Left kidney (tissue), 8 donors: ENCODE data around the gene ATP1A2. TPM values are rescaled to one million over a fixed set of nuclear protein-coding genes. Genes with fewer than 3 reads are reported as not detected.

Experiments
- DNase-seq: peaks from one replicate; pipeline ENCODE4 v3.0.0-alpha.2; 2013
- long read RNA-seq, 8 donors: transcript quantifications; one replicate each; lab custom pipeline, GENCODE V29; 2026
- polyA plus RNA-seq: library from polyadenylated mRNA; unstranded; fragments of 120-200 nt; gene quantifications from one replicate; pipeline ENCODE4 v1.2.1, GENCODE V29; 2013; ENCODE audit not compliant: insufficient read length

ATP1A2 gene
- polyA plus RNA-seq: 5.8 TPM
- long read RNA-seq, donor 1: 0 reads
- long read RNA-seq, donor 2: 0 reads
- long read RNA-seq, donor 3: 0 reads
- long read RNA-seq, donor 4: 0 reads
- long read RNA-seq, donor 5: 0 reads
- long read RNA-seq, donor 6: 0 reads
- long read RNA-seq, donor 7: 0 reads
- long read RNA-seq, donor 8: 0 reads

DNA sequence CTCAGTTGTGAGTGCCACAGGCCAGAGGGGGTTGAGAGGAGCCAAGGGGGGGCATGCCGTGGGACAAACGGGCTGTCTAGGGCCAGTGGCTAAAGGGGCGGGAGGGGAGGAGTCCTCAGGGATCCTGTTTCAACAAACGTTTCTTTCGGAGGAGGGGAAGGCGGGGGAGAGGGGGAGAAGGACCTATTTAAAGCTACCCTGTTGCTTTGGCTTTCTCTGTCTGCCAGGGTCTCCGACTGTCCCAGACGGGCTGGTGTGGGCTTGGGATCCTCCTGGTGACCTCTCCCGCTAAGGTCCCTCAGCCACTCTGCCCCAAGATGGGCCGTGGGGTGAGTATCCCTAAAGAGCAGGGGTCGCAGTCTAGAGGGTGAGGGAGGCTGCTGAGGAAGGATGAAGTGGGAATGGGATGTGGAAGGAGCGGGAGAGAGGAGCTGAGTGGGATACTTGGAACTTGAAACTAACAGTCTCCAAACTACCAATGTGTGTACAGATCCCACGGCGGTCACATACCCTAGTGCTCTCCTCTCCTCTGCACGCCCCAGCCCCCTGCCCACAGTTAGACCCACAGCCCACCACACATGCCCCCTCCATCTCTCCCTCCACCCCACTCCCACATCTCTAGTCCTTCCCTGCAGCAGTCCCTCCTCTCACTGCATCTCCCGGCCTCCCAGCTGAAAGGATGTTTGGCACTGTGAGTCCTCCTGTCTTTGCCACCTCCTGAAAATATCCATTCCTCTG is at the start of gene ATP1A2:
TSS of gene ATP1A2 (plus strand) at position 215 of the 738 bp plus-strand sequence. CDS start at position 318, 103 bp downstream.
- no peak for DNase-seq

DNA sequence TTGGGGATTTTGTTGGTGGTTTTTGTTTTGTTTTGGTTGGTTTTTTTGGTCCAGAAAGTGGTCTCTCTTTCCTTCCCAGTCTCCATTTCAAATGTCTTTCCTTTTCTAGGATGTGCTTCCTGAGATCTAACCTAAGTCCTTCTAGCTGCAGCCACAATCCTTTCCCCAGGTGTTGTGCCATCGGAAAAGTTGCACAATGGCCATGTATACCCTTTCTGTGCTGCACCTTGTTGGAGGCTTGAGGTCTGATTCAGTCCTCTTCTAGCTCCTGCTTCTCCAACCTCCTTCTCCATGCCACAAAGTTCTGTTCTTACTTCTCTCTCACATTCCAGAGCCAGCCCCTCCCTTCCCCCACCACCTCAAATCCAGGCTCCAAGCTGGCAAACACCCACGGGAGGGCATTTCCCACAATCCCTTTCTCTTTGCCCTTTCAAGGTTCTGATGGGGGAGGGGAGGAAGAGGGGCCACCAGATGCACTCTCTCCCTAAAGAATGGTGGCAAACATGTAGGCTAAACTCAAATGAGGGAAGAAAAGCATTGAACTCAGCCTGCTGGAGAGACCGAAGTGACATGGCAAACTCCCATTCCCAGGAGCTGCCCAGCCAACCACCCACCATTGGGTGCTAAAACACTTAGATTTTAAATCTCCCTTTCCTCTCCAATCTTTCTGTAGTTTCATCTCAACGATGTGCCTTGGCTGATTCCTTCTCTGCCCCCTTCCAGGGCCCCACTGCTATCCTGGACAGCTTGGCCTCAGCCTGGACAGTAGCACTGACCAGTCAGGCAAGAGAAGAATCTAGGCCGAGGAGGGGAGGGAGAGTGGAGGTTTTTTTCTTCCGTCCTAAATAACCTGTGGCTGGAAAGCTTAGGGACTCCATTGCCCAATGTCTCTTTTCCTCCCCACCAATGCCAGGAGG is 48.5 kb upstream of the ATP1A2 start:
- DNase-seq: no peak

DNA sequence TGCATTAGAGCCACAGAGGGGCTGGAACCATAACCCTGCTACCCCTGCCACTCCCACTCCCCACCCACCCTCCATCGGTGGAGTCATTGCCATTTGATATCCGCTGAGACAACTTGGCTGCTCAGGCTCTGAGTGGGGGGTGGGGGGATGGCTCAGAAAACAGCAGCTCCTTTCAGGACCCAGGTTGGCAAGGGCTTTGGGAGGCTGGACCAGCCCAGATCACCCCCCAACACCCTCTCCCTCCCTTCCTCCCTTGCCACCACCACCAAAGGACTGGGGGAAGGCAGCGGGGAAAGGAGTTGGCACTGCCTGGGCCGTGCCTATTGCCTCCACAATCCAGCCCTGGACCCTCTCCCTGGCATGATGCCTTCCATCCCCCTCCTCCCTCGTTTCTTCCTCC is 47.3 kb upstream of the ATP1A2 start:
- DNase-seq: no peak

DNA sequence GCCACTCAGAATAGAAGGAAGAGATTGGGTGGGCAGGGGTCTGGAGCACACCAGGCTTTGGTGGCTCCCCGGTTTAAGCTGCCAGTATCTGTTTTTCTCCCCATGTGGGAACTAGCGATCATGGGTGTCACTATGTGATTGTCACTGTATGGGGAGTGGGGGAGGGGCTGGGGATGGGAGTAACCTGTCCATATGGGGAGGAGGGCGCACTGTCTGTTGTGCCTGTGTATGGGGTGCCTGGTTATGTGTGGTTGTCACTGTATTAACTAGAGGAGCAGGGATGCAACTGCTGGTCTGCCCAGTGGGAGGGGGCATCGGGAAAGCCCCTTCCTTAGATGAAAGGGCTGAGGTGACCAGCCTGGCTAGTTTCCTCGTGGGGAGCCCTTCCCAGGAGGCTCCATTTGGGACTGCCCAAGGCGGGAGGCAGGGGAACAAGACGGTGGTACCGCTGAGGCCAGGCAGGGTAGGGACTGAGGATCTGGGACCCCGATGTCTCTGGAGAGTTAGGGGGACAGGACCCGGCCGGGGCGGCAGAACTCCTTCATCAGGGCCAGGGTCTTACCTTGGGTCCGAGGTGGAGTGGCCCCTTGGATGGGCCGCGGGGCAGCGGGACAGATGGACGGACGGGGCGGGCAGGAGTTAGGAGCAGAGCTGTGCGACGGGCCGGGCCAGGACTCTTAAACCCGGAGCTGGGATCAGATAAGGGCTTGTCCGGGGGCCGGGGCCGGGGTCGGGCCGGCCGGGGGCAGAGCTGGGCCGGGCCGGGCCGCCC is 45.9 kb upstream of the ATP1A2 start, which contains the start of gene KCNJ10:
TSS of gene KCNJ10 (minus strand) at position 701 of the 772 bp plus-strand sequence. CDS start 27,628 bp downstream, outside the sequence.
- no peak for DNase-seq

DNA sequence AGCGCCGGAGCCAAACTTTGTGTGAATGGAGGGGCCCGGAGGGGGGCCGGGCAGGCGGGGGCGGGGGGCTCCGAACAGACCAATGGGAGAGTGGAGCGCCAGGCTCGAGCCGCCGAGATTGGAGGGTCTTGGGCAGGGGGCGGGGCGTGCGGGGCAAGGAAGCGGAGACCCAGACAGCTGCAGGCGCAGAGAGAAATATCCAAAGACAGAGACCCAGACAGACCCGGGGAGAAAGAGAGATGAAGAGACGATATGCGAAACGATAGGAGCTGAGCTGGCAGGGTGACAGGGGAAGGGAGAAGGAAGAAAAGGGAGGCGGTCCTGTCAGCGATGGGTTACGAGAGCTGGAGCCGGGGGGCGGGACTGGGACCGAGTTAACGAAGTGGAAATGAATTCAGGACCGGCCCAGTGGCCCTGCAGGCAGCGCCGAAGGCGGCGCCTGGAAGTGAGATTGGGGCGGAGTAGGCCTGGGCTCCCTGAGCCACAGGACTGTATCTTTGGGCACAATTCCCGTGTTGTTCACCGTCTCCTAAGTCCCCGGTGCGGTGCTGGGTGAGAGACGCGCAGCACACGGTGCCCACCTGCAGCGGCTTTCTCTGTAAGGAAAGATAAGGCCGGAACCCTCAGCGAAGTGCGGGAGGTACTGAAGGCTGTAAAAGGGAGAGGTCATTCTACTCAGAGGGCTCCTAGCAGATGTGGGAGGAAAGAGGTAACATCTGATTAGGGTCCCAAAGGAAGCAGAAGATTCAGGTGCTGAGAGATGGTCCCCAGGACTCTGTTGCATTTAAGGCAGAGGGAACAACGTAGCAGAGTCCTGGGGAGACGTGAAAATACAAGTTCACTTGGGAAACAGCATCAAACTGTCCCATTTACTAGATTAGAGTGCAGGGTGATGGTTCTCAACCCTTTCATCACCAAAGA is 45.1 kb upstream of the ATP1A2 start:
- DNase-seq: peak; percentile 61

DNA sequence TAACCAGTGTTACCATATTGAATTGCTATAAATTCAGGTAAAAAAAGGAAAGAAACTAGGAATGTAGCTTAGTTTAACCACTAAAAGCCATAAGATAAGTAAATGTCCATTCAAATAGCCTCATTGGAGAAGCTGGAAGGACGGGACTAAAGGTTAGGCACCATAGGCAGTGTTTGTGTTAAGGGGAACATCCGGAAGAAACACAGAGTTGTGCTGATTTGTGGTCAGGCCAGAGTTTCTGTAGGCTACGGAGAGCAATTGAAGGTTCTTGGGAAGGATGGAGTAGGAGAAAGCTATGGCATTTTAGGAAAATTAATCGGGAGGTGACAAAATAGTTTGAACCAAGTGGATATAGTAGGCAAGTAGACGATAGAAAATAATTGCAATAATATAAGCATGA is 44.3 kb upstream of the ATP1A2 start:
- no peak for DNase-seq

DNA sequence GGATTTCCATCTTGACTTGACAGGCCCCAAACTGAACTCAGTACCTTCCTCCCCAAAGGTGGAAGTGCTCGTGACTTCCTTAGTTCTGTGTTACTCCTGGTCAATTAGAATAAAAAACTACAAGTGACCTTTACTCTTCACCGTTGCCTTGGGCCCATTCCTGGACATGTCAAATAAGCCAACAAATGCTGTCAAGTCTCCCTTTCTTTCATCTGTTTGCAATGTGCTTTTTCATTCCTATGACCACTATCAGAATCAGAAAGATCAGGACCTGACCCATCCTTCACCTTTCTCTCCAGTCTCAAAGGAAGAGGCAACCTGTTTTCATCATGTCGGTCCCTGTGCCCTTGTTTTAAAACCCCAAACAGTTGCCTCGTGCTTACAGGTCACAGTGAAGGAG is 40.7 kb upstream of the ATP1A2 start:
- no peak for DNase-seq

DNA sequence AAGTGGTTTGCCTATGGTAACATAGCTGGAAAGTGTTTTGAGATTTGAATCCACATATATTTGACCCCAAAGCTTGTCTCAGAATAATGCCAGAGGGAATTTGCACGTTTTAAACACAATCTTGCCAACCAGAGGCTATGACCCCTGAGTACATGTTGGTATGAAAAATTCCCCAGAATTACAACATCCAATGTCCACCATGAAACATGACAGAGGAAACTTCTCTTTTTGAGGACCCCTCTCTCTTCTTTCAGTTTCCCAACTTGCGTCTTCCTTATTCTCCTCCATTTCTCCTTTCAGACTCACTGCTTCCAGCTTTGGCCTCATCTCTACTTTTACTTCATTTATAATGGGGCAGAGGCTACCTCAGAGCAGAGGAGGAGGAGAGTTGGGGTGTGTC is 39.7 kb upstream of the ATP1A2 start:
- DNase-seq: no peak

DNA sequence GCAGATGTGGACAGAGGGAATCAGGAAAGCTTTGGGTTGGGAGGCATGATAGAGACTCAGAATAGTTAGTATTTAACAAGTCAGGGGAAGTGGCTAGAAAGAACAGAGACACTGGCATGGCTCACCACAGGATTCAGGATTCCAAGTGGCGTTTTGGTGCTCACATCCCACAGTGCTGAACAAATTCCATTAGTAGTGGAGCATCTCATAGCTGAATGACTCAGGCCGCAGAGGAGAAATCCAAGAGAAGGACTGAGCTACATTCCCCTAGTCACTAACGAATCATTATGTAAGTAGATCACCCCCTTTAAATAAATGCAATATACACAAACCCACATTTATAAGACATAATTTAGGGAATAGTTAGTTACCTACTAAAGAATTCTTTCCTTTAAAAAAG is 39.3 kb upstream of the ATP1A2 start:
- DNase-seq: no peak

DNA sequence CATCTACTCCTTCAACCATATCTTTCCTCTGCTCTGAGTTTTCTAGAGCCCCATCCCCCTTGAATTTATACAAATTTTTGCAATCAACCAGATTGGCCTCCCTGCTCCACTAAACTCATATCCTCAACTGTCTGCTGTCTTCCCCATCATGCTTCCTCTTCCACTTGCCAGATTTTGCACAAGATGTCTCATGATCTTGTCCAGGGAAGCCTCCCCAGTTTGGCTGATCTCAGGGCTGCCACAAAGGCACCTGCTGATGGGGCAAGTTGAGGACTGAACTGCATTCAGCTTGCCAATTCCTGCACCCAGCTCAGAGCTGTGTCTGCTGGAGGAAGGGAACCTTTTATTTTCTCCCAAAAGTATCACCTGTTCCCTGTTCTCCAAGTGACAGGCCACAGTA is 38.1 kb upstream of the ATP1A2 start:
- no peak for DNase-seq

DNA sequence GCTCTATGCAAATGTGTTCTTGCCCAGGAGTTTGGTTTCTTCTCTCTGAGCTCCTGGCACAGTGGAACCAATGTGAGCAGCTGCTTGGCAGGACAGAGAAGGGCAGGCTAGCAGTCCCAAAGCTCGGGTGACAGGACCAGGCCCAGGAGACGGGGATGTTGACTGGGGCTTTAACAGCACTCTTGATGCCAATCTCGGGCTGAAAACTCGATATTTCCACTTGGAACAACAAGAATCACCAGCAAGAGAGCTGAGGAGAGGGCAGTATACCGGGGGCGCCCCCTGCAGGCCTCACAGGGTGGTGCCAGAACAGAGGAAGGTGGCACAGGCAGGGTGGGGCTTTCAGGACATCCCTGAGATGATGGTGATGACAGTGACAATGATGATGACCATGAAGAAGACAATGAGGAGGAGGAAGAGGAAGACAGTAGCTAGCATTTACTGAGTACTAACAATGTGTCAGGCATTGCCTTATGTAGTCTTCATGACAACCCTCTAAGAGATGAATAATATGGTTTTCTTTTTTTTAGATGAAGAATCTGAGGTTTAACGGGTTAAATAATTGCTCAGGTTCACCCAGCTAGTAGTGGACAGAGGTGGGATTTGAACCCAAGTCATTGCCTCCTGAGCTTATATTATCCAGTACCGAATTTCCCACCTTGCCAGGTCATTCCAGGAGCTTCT is 36.9 kb upstream of the ATP1A2 start:
- DNase-seq: no peak

DNA sequence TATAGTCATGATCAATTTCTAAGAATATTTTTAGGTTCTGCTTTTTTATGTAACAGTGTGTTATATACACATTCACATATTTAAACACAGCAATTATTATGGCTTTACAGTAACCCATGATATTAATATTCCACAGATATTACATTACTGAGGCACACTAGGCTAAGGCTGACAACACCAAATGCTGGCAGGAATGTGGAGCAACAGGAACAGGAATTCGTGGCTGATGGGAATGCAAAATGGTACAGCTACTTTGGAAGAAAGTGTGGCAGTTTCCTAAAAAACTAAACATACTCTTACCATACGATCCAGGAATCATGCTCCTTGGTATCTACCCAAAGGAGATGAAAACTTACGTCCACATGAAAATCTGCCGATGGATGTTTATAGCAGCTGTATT is 36.1 kb upstream of the ATP1A2 start:
- DNase-seq: no peak

DNA sequence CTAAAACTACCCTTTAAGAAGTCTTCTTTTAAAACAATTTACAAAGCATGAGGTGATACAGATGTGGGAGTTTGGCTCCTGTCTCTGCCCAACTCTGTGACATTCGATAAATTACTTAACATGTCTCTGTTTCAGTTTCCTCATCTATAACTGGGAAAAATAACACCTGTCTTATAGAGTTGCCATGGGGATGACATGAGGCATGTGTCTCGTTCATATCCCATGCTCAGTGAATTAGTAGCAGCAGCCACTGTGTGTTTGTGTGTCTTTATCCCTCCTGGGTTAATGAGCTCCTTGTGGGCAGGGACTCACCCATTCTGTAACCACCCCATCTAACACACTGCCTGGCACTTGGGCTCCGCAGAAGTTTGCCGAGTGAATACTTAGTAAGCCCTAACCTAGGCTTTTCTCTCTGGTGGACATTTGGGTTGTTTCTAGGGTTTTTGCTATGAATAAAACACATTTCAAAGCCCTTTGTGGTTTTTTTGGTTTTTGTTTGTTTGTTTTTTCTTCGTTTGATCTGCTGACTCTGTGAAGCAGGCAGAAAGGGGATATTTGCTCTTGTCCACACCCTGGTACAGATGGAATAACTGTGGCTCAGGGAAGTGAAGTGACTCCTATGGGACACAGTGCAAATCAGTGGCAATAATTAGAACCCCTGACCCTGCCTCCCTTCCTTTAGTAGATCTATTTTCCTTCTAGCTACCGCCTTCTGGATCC is 35.0 kb upstream of the ATP1A2 start:
- no peak for DNase-seq

DNA sequence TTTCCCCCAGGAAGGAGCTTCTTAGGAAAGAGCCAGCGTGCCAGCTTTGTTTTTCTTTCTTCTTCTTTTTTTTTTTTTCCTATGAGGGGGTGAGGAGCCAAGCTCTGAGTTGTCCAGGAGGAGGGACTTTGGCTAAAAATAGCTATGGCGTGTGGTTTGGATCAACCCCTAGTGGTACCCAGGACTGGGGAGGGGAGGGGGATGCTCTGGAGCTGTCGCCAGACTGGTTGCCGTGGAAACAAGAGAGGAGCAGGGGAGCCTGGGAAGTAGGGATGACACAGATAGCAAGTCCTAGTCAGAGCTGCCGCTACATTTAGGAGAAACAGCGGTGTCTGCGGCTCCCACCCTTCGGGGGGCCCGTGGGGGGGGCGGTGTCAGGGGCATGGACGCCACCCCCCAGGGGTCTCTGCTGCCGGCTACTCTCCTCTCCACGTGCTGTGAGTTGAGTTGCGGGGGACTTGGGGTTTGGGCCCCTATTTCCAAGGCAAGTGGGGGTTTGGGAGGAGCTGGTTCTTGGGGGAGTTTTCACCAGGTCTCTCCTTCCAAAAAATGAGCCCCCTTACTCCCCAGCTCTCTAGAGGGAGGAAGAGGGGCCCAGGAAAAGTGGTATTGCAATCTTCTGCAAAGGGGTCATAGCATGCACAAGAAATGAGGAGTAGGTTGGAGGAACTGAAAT is 34.2 kb upstream of the ATP1A2 start, which contains the start of gene KCNJ9:
TSS of gene KCNJ9 (plus strand) at position 278 of the 676 bp plus-strand sequence. CDS start 2,493 bp downstream, outside the sequence.
- DNase-seq: no peak

DNA sequence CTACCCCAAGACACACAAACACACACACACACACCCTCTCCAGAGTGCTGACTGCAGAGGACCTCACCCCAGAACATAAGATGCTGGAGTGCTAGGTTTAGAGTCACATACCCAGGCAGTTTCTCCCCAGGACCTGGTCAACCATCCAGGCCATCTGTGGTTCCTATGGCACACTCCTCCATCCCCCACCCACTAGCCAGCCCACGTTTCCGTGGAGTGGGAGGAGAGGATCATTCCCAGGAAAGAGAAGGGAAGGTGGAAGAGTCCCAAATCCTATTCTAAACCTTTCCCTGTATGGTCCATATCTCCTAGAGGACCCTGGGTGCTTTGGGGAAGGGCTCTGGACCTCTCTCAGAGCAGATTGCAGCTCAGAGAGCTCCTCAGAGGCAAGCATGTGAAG is 33.1 kb upstream of the ATP1A2 start:
- DNase-seq: no peak

DNA sequence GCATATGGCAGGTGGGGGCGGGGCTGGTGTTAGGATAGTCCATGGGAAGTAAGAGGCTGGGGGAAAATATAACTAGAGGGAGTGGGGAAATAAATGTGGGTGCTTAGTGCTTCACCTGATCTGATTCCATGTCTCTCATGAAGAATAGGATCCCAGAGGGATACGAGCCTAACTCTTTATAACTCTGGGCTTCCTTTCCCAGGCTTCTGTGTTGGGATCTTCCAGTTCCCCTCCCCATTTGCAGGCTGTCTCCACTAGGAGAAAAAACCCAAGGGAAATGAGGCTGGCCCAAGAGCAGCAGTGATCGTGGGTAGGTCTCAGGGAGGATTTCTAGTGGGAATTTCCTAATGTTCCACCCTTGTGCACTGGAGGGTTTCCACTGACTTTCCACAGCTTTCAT is 32.6 kb upstream of the ATP1A2 start:
- DNase-seq: no peak

DNA sequence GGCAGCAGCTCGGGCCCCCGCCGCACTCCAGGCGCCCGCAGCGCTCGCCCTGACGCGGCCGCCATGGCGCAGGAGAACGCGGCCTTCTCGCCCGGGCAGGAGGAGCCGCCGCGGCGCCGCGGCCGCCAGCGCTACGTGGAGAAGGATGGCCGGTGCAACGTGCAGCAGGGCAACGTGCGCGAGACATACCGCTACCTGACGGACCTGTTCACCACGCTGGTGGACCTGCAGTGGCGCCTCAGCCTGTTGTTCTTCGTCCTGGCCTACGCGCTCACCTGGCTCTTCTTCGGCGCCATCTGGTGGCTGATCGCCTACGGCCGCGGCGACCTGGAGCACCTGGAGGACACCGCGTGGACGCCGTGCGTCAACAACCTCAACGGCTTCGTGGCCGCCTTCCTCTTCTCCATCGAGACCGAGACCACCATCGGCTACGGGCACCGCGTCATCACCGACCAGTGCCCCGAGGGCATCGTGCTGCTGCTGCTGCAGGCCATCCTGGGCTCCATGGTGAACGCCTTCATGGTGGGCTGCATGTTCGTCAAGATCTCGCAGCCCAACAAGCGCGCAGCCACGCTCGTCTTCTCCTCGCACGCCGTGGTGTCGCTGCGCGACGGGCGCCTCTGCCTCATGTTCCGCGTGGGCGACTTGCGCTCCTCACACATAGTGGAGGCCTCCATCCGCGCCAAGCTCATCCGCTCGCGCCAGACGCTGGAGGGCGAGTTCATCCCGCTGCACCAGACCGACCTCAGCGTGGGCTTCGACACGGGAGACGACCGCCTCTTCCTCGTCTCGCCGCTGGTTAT is 31.4 kb upstream of the ATP1A2 start:
- DNase-seq: peak; percentile 74

DNA sequence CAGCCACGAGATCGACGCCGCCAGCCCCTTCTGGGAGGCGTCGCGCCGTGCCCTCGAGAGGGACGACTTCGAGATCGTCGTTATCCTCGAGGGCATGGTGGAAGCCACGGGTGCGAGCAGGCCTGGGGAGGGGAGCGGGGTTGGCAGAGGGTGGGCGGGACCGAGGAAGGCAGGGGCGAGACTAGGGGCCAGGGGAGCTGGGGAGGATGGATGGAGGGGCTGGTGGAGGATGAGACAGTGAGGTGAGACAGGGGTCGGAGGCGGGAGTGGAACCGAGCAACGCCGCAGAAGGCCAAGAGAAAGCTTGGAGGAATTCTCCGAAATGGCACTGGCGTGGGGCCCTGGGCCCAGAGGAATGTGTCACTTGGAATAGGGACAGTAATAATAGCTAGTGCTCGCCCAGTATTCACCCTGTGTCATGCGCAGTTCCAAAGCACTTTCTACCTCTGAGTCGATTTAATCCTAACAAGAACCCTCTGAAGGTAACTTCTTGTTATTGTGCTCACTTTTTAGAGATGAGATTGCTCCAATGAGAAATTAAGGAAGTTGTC is 30.7 kb upstream of the ATP1A2 start:
- DNase-seq: no peak
